DND-41 (cell line): Measurements from ENCODE around the gene RCBTB2.

Source experiments
- EZH2 ChIP-seq: IDR thresholded peaks from 3 replicates; pipeline ENCODE4 v1.6.1; 2012; ENCODE audit warnings: borderline replicate concordance, low read depth, mild to moderate bottlenecking, moderate library complexity, low read length, inconsistent platforms; ENCODE audit not compliant: severe bottlenecking
- TF ChIP-seq, protein P1 (sequence below): IDR thresholded peaks from 2 replicates; pipeline ENCODE4 v1.5.1; 2012; ENCODE audit warnings: borderline replicate concordance, low read length, moderate library complexity, mild to moderate bottlenecking; ENCODE audit not compliant: poor library complexity, severe bottlenecking; ENCODE audit errors: extremely low read depth

DNA sequence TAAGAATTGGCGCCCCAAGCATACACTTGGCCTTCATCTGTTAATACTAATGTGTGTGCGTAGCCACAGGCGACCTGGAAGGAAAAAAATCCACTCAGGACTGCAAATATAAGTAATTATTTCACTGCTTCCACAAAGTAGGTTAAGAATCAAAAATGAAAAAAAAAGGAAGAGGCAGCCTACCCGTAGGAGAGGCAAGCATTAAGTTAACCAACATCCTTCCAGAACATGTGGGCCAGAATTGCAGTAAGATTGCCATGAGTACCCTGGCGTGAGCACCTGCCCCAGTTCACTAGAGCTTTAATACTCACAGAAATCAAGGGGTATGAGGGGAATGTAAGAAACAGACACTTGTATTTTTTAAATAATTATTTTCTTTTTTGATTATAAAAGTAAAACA is 22.2 kb downstream of the RCBTB2 start:
- TF ChIP-seq, protein P1, sequence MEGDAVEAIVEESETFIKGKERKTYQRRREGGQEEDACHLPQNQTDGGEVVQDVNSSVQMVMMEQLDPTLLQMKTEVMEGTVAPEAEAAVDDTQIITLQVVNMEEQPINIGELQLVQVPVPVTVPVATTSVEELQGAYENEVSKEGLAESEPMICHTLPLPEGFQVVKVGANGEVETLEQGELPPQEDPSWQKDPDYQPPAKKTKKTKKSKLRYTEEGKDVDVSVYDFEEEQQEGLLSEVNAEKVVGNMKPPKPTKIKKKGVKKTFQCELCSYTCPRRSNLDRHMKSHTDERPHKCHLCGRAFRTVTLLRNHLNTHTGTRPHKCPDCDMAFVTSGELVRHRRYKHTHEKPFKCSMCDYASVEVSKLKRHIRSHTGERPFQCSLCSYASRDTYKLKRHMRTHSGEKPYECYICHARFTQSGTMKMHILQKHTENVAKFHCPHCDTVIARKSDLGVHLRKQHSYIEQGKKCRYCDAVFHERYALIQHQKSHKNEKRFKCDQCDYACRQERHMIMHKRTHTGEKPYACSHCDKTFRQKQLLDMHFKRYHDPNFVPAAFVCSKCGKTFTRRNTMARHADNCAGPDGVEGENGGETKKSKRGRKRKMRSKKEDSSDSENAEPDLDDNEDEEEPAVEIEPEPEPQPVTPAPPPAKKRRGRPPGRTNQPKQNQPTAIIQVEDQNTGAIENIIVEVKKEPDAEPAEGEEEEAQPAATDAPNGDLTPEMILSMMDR = no peak
- no peak for TF ChIP-seq EZH2
